Activated CD8-positive, alpha-beta T cell treated with anti-CD3 and anti-CD28 coated beads for 36 hours (primary cell): ENCODE data around the gene ZNF681. TPM values are rescaled to one million over a fixed set of nuclear protein-coding genes. Genes with fewer than 3 reads are reported as not detected.

Experiments used
- ATAC-seq: fragments of 200-7000 bp; cut with Tn5 transposase; one replicate; pipeline ENCODE4 v1.10.0; 2021; ENCODE audit warnings: mild to moderate bottlenecking, moderate library complexity
- CTCF ChIA-PET: fragments of 350-600 bp; sonication (Branson Sonifier 250); formaldehyde crosslinking; loops from one replicate; lab custom pipeline; 2021; ENCODE audit warnings: antibody characterized with exemption; lab: Charles Lee
- POLR2A ChIA-PET: fragments of 350-600 bp; sonication (Branson Sonifier 250); formaldehyde crosslinking; loops from one replicate; lab custom pipeline; 2021; ENCODE audit warnings: antibody characterized with exemption; lab: Charles Lee
- DNase-seq: peaks from one replicate; pipeline ENCODE4 v3.0.0-alpha.2; 2020
- H3K27ac Mint-ChIP-seq: one replicate; pipeline ENCODE4 v1.8.0; 2021; ENCODE audit warnings: mild to moderate bottlenecking, mixed read lengths
- H3K27me3 Mint-ChIP-seq: one replicate; pipeline ENCODE4 v1.8.0; 2021; ENCODE audit warnings: mixed read lengths
- H3K36me3 Mint-ChIP-seq: one replicate; pipeline ENCODE4 v1.8.0; 2021; ENCODE audit warnings: low read depth, mixed read lengths
- H3K4me1 Mint-ChIP-seq: one replicate; pipeline ENCODE4 v1.8.0; 2021; ENCODE audit warnings: low read depth, mixed read lengths
- H3K4me3 Mint-ChIP-seq: one replicate; pipeline ENCODE4 v1.8.0; 2021; ENCODE audit warnings: mild to moderate bottlenecking, moderate library complexity, mixed read lengths
- H3K9me3 Mint-ChIP-seq: one replicate; pipeline ENCODE4 v1.8.0; 2021; ENCODE audit warnings: mixed read lengths
- CTCF ChIP-seq: fragments of 200-600 bp; IDR thresholded peaks from one replicate; pipeline ENCODE4 v1.8.0; 2022; ENCODE audit warnings: antibody characterized with exemption, mild to moderate bottlenecking
- intact Hi-C: fragments of 100-400 bp; cut with micrococcal nuclease; formaldehyde crosslinking; loops from one replicate; pipeline ENCODE4 v1.10.0; 2022
- total RNA-seq, 2 experiments: library from RNA; stranded (reverse); gene quantifications; one replicate each; pipeline ENCODE4 v1.2.3, GENCODE V29; 2021

ZNF681 gene
- total RNA-seq, 2 experiments from 2014 or later = 5.0 to 6.4 TPM

- peaks cover 6% of the 10 kb centered on the region for H3K9me3 Mint-ChIP-seq
- no peak for DNase-seq
- TF ChIP-seq CTCF = no peak
- CTCF ChIA-PET = no interaction called here
- POLR2A ChIA-PET = interaction anchor here (0.6 kb wide), 1 partner anchor 238 kb away, joined by 3 read pairs; no protein-coding TSS in a partner anchor
- no peaks in the 10 kb centered on the region for H3K27me3 Mint-ChIP-seq
- no peak for ATAC-seq
- H3K4me1 Mint-ChIP-seq = peaks cover 10% of the 10 kb centered on the region
- peaks cover 7% of the 10 kb centered on the region for H3K36me3 Mint-ChIP-seq
- intact Hi-C loops = no loop called here
- H3K27ac Mint-ChIP-seq = no peak overlapping the region
- H3K4me3 Mint-ChIP-seq = no peak overlapping the region
These were observed 32.2 kb upstream of the ZNF681 start for GRCh38 chr19:23790641-23791488.

GRCh38 chr19:23789246-23789645, 30.6 kb upstream of the ZNF681 start:
- no peak for TF ChIP-seq CTCF
- no peaks in the 10 kb centered on the region for H3K27me3 Mint-ChIP-seq
- CTCF ChIA-PET = no interaction called here
- ATAC-seq (no peak), DNase-seq (no peak)
- H3K9me3 Mint-ChIP-seq = no peaks in the 10 kb centered on the region
- no peak overlapping the region for H3K27ac Mint-ChIP-seq
- POLR2A ChIA-PET = interaction anchor here (1.4 kb wide), 1 partner anchor 12 kb away, joined by 3 read pairs; no protein-coding TSS in a partner anchor
- peaks cover 14% of the 10 kb centered on the region for H3K36me3 Mint-ChIP-seq
- H3K4me3 Mint-ChIP-seq = no peak overlapping the region
- H3K4me1 Mint-ChIP-seq = peaks cover 9% of the 10 kb centered on the region
- intact Hi-C loops = no loop called here

- ATAC-seq (no peak), DNase-seq (no peak)
- no peak for TF ChIP-seq CTCF
- Mint-ChIP-seq H3K36me3 (peaks cover 19% of the 10 kb centered on the region), H3K9me3 (no peaks in the 10 kb centered on the region), H3K4me1 (peaks cover 11% of the 10 kb centered on the region), H3K27me3 (no peaks in the 10 kb centered on the region), H3K27ac (no peak overlapping the region), H3K4me3 (no peak overlapping the region)
- intact Hi-C loops = no loop called here
- ChIA-PET CTCF (no interaction called here), POLR2A (interaction anchor here (1.4 kb wide), 1 partner anchor 13 kb away, joined by 3 read pairs; no protein-coding TSS in a partner anchor)
These were observed 29.7 kb upstream of the ZNF681 start for GRCh38 chr19:23788411-23788810.

- no peaks in the 10 kb centered on the region for H3K27me3 Mint-ChIP-seq
- intact Hi-C loops = no loop called here
These were observed 28.4 kb upstream of the ZNF681 start for GRCh38 chr19:23787106-23787505.

More at GRCh38 chr19:23787106-23787505, 28.4 kb upstream of the ZNF681 start:
- TF ChIP-seq CTCF = no peak
- Mint-ChIP-seq H3K27ac (no peak overlapping the region), H3K4me1 (peaks cover 4% of the 10 kb centered on the region), H3K9me3 (no peaks in the 10 kb centered on the region), H3K36me3 (peaks cover 26% of the 10 kb centered on the region), H3K4me3 (no peak overlapping the region)
- POLR2A ChIA-PET = interaction anchor here (0.9 kb wide), 1 partner anchor 29 kb away, joined by 3 read pairs; no protein-coding TSS in a partner anchor
- DNase-seq (no peak), ATAC-seq (no peak)
- CTCF ChIA-PET = no interaction called here
